Sigmoid colon (tissue), 7 donors: ENCODE results near the gene PRCC. TPM values are rescaled to one million over a fixed set of nuclear protein-coding genes. Genes with fewer than 3 reads are reported as not detected.

ENCODE experiments used
- DNase-seq: peaks from one replicate; pipeline ENCODE4 v3.0.0-alpha.2; 2019
- H3K27ac ChIP-seq, 4 donors: fragments of 200-600 bp; sonication (generic); one replicate each; pipeline ENCODE4 v1.5.1; 2016 to 2019; ENCODE audit warnings: mild to moderate bottlenecking in 1 of 4
- H3K27me3 ChIP-seq, 3 donors: fragments of 200-600 bp; sonication (generic); one replicate each; pipeline ENCODE4 v1.5.1; 2019; ENCODE audit warnings: mild to moderate bottlenecking in 1 of 3
- H3K36me3 ChIP-seq, 4 donors: fragments of 200-600 bp; sonication (generic); one replicate each; pipeline ENCODE4 v1.5.1; 2016 to 2019
- H3K4me1 ChIP-seq, 4 donors: fragments of 200-600 bp; sonication (generic); one replicate each; pipeline ENCODE4 v1.5.1; 2017 to 2019
- H3K4me3 ChIP-seq, 4 donors: fragments of 200-600 bp; sonication (generic); one replicate each; pipeline ENCODE4 v1.5.1; 2017 to 2019; ENCODE audit warnings: mild to moderate bottlenecking in 2 of 4, moderate library complexity in 1 of 4
- H3K9me3 ChIP-seq, 4 donors: fragments of 200-600 bp in 3 of 4; sonication (generic) in 3 of 4; one replicate each; pipeline versions ENCODE4 v1.5.1 to v1.6.1; 2013 to 2019
- CTCF ChIP-seq, 4 experiments: fragments of 450-650 bp in 3 of 4; fragments of 200-600 bp in 1 of 4; IDR thresholded peaks; one replicate each; pipeline ENCODE4 v1.5.1; 2016 to 2019; ENCODE audit warnings: antibody characterized with exemption in 4 of 4, mild to moderate bottlenecking in 3 of 4, moderate library complexity in 2 of 4
- EP300 ChIP-seq, 4 donors: sonication (generic); formaldehyde crosslinking; IDR thresholded peaks; one replicate each; pipeline ENCODE4 v1.6.1; 2017; ENCODE audit warnings: antibody characterized with exemption in 4 of 4
- POLR2A ChIP-seq, 2 donors: fragments of 450-650 bp; IDR thresholded peaks; one replicate each; pipeline ENCODE4 v1.6.1; 2016; ENCODE audit warnings: antibody characterized with exemption in 2 of 2, mild to moderate bottlenecking in 2 of 2, moderate library complexity in 2 of 2
- POLR2AphosphoS5 ChIP-seq, 4 donors: sonication (generic); formaldehyde crosslinking; IDR thresholded peaks; one replicate each; pipeline ENCODE4 v1.6.1; 2017; ENCODE audit warnings: antibody characterized with exemption in 4 of 4
- WGBS, 2 donors: extraction: QIAGEN DNeasy Blood & Tissue Kit; methylation state at CpG; one replicate each; pipeline ENCODE4 v1.1.7; 2013; 5-methylcytosine and 5-hydroxymethylcytosine counted together
- intact Hi-C: fragments of 100-400 bp; cut with DNase I; formaldehyde crosslinking; loops from one replicate; pipeline ENCODE4 v1.15.1; 2023
- polyA plus RNA-seq, 3 donors: library from polyadenylated mRNA; stranded (reverse); fragments of 200-250 nt; gene quantifications; one replicate each; pipeline ENCODE4 v1.2.3, GENCODE V29; 2013
- total RNA-seq, 4 donors: library from RNA; depleted of rRNA; stranded (reverse); fragments of >200 nt; gene quantifications; one replicate each; pipeline ENCODE4 v1.1.0, GENCODE V29; 2016
- donor health status: healthy with polysubstance abuse.
- donor health status: Bipolar disorder and iron deficiency.
- donor health status: healthy.

PRCC gene
- total and polyA plus RNA-seq, 7 donors, result 27.5 to 49.7 (median 34.1) TPM

GRCh38 chr1:156840186-156840897, 73.0 kb downstream of the PRCC start:
- WGBS, 2 donors, result 41 to 64% methylated on average over 8 of the region's 8 CpGs
- Histone ChIP-seq H3K9me3 (no peaks in the 10 kb centered on the region), H3K27ac (no peak overlapping the region), H3K4me3 (no peak overlapping the region), H3K27me3 (peaks cover 10 to 74% (median 23%) of the 10 kb centered on the region in 3 donors), H3K4me1 (peaks cover 0 to 8% (median 4%) of the 10 kb centered on the region in 4 donors), H3K36me3 (no peaks in the 10 kb centered on the region)
- intact Hi-C loops, result no loop called here
- TF ChIP-seq POLR2A (IDR thresholded peaks at IDR 0.05) (no peak), EP300 (IDR thresholded peaks at IDR 0.05) (no peak), CTCF (IDR thresholded peaks at IDR 0.05) (no peak), POLR2AphosphoS5 (IDR thresholded peaks at IDR 0.05) (no peak)
- DNase-seq, result no peak

- Histone ChIP-seq H3K27me3 (peaks cover 11 to 80% (median 28%) of the 10 kb centered on the region in 3 donors), H3K4me3 (no peak overlapping the region), H3K36me3 (no peaks in the 10 kb centered on the region), H3K4me1 (peaks cover 0 to 10% (median 5%) of the 10 kb centered on the region in 4 donors), H3K27ac (no peak overlapping the region), H3K9me3 (no peaks in the 10 kb centered on the region)
- DNase-seq, result no peak
- TF ChIP-seq EP300 (IDR thresholded peaks at IDR 0.05), result no peak
- TF ChIP-seq CTCF (IDR thresholded peaks at IDR 0.05), result no peak
- intact Hi-C loops, result no loop called here
- WGBS, 2 donors, result 55 to 73% methylated on average over 14 of the region's 14 CpGs
Measured at GRCh38 chr1:156840898-156841279, 73.6 kb downstream of the PRCC start.

- Histone ChIP-seq H3K4me1 (peaks cover 0 to 10% (median 5%) of the 10 kb centered on the region in 4 donors), H3K9me3 (no peaks in the 10 kb centered on the region), H3K36me3 (no peaks in the 10 kb centered on the region), H3K27me3 (peaks cover 11 to 85% (median 33%) of the 10 kb centered on the region in 3 donors), H3K27ac (no peak overlapping the region), H3K4me3 (no peak overlapping the region)
- intact Hi-C loops, result no loop called here
- no peak for DNase-seq
- WGBS, 2 donors, result 73 to 80% methylated on average over 16 of the region's 16 CpGs
- TF ChIP-seq POLR2AphosphoS5 (IDR thresholded peaks at IDR 0.05), result no peak
- TF ChIP-seq POLR2A (IDR thresholded peaks at IDR 0.05), result no peak
- no peak for TF ChIP-seq EP300 (IDR thresholded peaks at IDR 0.05)
- no peak for TF ChIP-seq CTCF (IDR thresholded peaks at IDR 0.05)
Measured at GRCh38 chr1:156841295-156841855, 74.0 kb downstream of the PRCC start.

- Histone ChIP-seq H3K36me3 (no peaks in the 10 kb centered on the region), H3K9me3 (no peaks in the 10 kb centered on the region), H3K4me3 (no peak overlapping the region), H3K27me3 (peaks cover 11 to 86% (median 33%) of the 10 kb centered on the region in 3 donors), H3K27ac (no peak overlapping the region), H3K4me1 (peaks cover 0 to 10% (median 5%) of the 10 kb centered on the region in 4 donors)
- TF ChIP-seq EP300 (IDR thresholded peaks at IDR 0.05) (no peak), POLR2A (IDR thresholded peaks at IDR 0.05) (no peak), CTCF (IDR thresholded peaks at IDR 0.05) (no peak), POLR2AphosphoS5 (IDR thresholded peaks at IDR 0.05) (no peak)
- intact Hi-C loops, result no loop called here
- WGBS, 2 donors, result 78 to 86% methylated on average over 9 of the region's 9 CpGs
- DNase-seq, result no peak
Measured at GRCh38 chr1:156842618-156843300, 75.4 kb downstream of the PRCC start.
